Left lobe of liver (tissue), 2 donors: ENCODE measurements around the gene ALB. TPM values are rescaled to one million over a fixed set of nuclear protein-coding genes. Genes with fewer than 3 reads are reported as not detected.

Experiments
- ATAC-seq: fragments of 200-7000 bp; cut with Tn5 transposase; one replicate; pipeline ENCODE4 v1.9.1; 2020; ENCODE audit warnings: mild to moderate bottlenecking, moderate library complexity
- DNase-seq: peaks from one replicate; pipeline ENCODE4 v3.0.0-alpha.2; 2020; ENCODE audit warnings: low spot score
- total RNA-seq: library from RNA; stranded (reverse); gene quantifications from one replicate; pipeline ENCODE4 v1.2.1, GENCODE V29; 2021
- donor health status: DM: no; HTN: no; CAD: no; lungs with moderate emphysema.
- donor health status: DM: no; HTN: yes; CAD: no.

Gene ALB
- total RNA-seq, 1 donor from 2014 or later, result 99,767 TPM

GRCh38 chr4:73408181-73408867, 4.2 kb downstream of the ALB start:
- DNase-seq, result no peak
- peak; percentile 0 for ATAC-seq

DNA sequence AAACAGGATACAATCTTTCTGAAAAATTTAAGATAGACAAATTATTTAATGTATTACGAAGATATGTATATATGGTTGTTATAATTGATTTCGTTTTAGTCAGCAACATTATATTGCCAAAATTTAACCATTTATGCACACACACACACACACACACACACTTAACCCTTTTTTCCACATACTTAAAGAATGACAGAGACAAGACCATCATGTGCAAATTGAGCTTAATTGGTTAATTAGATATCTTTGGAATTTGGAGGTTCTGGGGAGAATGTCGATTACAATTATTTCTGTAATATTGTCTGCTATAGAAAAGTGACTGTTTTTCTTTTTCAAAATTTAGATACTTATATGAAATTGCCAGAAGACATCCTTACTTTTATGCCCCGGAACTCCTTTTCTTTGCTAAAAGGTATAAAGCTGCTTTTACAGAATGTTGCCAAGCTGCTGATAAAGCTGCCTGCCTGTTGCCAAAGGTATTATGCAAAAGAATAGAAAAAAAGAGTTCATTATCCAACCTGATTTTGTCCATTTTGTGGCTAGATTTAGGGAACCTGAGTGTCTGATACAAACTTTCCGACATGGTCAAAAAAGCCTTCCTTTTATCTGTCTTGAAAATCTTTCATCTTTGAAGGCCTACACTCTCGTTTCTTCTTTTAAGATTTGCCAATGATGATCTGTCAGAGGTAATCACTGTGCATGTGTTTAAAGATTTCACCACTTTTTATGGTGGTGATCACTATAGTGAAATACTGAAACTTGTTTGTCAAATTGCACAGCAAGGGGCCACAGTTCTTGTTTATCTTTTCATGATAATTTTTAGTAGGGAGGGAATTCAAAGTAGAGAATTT, 5.2 kb downstream of the ALB start:
- peak; percentile 1 for ATAC-seq
- no peak for DNase-seq

- DNase-seq (no peak), ATAC-seq (no peak)
Measured at GRCh38 chr4:73409978-73410548, 6.0 kb downstream of the ALB start.

- DNase-seq, result peak; percentile 65
- ATAC-seq, result peak; percentile 30
Measured at GRCh38 chr4:73410916-73411730, 7.0 kb downstream of the ALB start.

- DNase-seq (peak; percentile 66), ATAC-seq (peak; percentile 17)
Measured at GRCh38 chr4:73411731-73412414, 7.8 kb downstream of the ALB start.

GRCh38 chr4:73413294-73413755, 9.2 kb downstream of the ALB start:
- no peak for DNase-seq
- ATAC-seq, result no peak

DNA sequence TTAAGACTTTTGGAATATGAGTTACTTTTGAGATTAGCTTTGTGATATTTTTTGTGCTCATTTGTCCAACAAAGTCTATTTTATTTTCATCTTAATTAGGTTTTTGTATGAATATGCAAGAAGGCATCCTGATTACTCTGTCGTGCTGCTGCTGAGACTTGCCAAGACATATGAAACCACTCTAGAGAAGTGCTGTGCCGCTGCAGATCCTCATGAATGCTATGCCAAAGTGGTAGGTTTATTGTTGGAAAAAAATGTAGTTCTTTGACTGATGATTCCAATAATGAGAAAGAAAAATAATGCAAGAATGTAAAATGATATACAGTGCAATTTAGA, 10.8 kb downstream of the ALB start:
- DNase-seq, result no peak
- no peak for ATAC-seq

- ATAC-seq, result no peak
Measured at GRCh38 chr4:73415807-73416238, 11.7 kb downstream of the ALB start.

DNA sequence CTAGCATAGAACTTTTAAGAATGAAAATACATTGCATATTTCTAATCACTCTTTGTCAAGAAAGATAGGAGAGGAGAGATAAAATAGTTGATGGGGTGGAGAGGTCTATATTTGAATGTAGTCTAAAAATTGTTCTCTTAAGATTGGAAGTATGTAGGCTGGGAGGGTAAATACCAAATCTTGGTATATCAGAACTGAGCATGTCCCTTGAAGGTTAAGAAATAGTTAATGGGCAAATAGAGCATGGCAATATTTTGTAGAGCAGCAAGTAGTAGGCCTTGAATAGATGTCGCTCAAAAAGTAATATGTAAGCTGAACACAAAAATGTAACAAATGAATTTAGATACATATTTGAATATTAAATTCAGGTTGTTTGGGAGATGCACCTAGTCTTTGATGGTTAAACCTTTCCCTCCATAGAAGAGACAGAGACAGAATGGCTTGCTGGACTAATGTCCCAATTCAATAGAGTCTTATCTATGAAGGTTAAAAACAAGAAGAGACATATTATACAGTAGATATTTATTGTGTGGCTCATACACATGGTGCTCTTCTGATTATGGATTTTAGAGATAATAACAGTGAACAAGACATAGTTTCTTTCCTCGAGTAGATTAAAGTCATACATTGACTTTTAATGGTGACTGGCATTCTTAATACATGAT, 12.5 kb downstream of the ALB start:
- no peak for DNase-seq
- ATAC-seq, result no peak

More at GRCh38 chr4:73415807-73416238, 11.7 kb downstream of the ALB start:
- no peak for DNase-seq

GRCh38 chr4:73417342-73417741, 13.3 kb downstream of the ALB start:
- ATAC-seq (no peak), DNase-seq (no peak)

- DNase-seq, result no peak
- no peak for ATAC-seq
Measured at GRCh38 chr4:73417973-73418372, 13.9 kb downstream of the ALB start.

GRCh38 chr4:73418677-73419076, 14.6 kb downstream of the ALB start:
- DNase-seq (no peak), ATAC-seq (no peak)

DNA sequence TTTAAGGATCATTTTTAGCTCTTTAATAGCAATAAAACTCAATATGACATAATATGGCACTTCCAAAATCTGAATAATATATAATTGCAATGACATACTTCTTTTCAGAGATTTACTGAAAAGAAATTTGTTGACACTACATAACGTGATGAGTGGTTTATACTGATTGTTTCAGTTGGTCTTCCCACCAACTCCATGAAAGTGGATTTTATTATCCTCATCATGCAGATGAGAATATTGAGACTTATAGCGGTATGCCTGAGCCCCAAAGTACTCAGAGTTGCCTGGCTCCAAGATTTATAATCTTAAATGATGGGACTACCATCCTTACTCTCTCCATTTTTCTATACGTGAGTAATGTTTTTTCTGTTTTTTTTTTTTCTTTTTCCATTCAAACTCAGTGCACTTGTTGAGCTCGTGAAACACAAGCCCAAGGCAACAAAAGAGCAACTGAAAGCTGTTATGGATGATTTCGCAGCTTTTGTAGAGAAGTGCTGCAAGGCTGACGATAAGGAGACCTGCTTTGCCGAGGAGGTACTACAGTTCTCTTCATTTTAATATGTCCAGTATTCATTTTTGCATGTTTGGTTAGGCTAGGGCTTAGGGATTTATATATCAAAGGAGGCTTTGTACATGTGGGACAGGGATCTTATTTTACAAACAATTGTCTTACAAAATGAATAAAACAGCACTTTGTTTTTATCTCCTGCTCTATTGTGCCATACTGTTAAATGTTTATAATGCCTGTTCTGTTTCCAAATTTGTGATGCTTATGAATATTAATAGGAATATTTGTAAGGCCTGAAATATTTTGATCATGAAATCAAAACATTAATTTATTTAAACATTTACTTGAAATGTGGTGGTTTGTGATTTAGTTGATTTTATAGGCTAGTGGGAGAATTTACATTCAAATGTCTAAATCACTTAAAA, 15.3 kb downstream of the ALB start:
- ATAC-seq (peak; percentile 1), DNase-seq (no peak)

- peak; percentile 18 for ATAC-seq
Measured at GRCh38 chr4:73420615-73421014, 16.5 kb downstream of the ALB start.

GRCh38 chr4:73421708-73422457, 17.8 kb downstream of the ALB start:
- ATAC-seq, result peak; percentile 2

More at GRCh38 chr4:73420615-73421014, 16.5 kb downstream of the ALB start:
- DNase-seq, result no peak

GRCh38 chr4:73422458-73422752, 18.3 kb downstream of the ALB start:
- no peak for ATAC-seq
- no peak for DNase-seq

More at GRCh38 chr4:73421708-73422457, 17.8 kb downstream of the ALB start:
- DNase-seq, result no peak

- ATAC-seq, result no peak
- no peak for DNase-seq
Measured at GRCh38 chr4:73423184-73423583, 19.1 kb downstream of the ALB start.

GRCh38 chr4:73426666-73427065, 22.6 kb downstream of the ALB start:
- DNase-seq (no peak), ATAC-seq (no peak)
